HG03432 (cell line): ENCODE measurements around the gene CD22.

ENCODE experiments used
- ATAC-seq: cut with Tn5 transposase; IDR thresholded peaks from one replicate; pipeline ENCODE4 v1.9.1; 2021; ENCODE audit warnings: mild to moderate bottlenecking, moderate library complexity; ENCODE audit not compliant: unreplicated experiment

Gene CD22

GRCh38 chr19:35341006-35341405, 12.0 kb downstream of the CD22 start:
- ATAC-seq: no peak

GRCh38 chr19:35341565-35342225, 12.7 kb downstream of the CD22 start:
- no peak for ATAC-seq

- no peak for ATAC-seq
Observed at GRCh38 chr19:35342430-35342829, 13.4 kb downstream of the CD22 start.

- no peak for ATAC-seq
Observed at GRCh38 chr19:35344511-35345031, 15.6 kb downstream of the CD22 start.

GRCh38 chr19:35345671-35346111, 16.7 kb downstream of the CD22 start:
- no peak for ATAC-seq

GRCh38 chr19:35346193-35347052, 17.4 kb downstream of the CD22 start:
- ATAC-seq: peak; percentile 36

- ATAC-seq: peak; percentile 56
Observed at GRCh38 chr19:35347171-35347929, 18.4 kb downstream of the CD22 start, which contains the start of gene FFAR1. FFAR1 (plus strand) TSS chr19:35347902; CDS start chr19:35351552, 3,650 bp downstream.

GRCh38 chr19:35347930-35348298, 18.9 kb downstream of the CD22 start:
- ATAC-seq: no peak

- no peak for ATAC-seq
Observed at GRCh38 chr19:35348911-35349611, 20.1 kb downstream of the CD22 start.

GRCh38 chr19:35349614-35350521, 20.9 kb downstream of the CD22 start:
- ATAC-seq: no peak

- no peak for ATAC-seq
Observed at GRCh38 chr19:35350591-35350990, 21.6 kb downstream of the CD22 start.

- no peak for ATAC-seq
Observed at GRCh38 chr19:35351411-35352176, 22.6 kb downstream of the CD22 start.

- no peak for ATAC-seq
Observed at GRCh38 chr19:35352177-35352447, 23.1 kb downstream of the CD22 start.

GRCh38 chr19:35352448-35353304, 23.7 kb downstream of the CD22 start:
- no peak for ATAC-seq

- ATAC-seq: no peak
Observed at GRCh38 chr19:35353635-35354034, 24.6 kb downstream of the CD22 start.

- ATAC-seq: no peak
Observed at GRCh38 chr19:35354898-35355297, 25.9 kb downstream of the CD22 start.

- no peak for ATAC-seq
Observed at GRCh38 chr19:35355791-35356460, 26.9 kb downstream of the CD22 start.
